Activated CD8-positive, alpha-beta T cell treated with anti-CD3 and anti-CD28 coated beads for 36 hours (primary cell): Measurements from ENCODE around the gene LY86. TPM values are rescaled to one million over a fixed set of nuclear protein-coding genes. Genes with fewer than 3 reads are reported as not detected.

Experiments used
- ATAC-seq: fragments of 200-7000 bp; cut with Tn5 transposase; one replicate; pipeline ENCODE4 v1.10.0; 2021; ENCODE audit warnings: mild to moderate bottlenecking, moderate library complexity
- CTCF ChIA-PET: fragments of 350-600 bp; sonication (Branson Sonifier 250); formaldehyde crosslinking; loops from one replicate; lab custom pipeline; 2021; ENCODE audit warnings: antibody characterized with exemption; lab: Charles Lee
- POLR2A ChIA-PET: fragments of 350-600 bp; sonication (Branson Sonifier 250); formaldehyde crosslinking; loops from one replicate; lab custom pipeline; 2021; ENCODE audit warnings: antibody characterized with exemption; lab: Charles Lee
- DNase-seq: peaks from one replicate; pipeline ENCODE4 v3.0.0-alpha.2; 2020
- H3K27ac Mint-ChIP-seq: one replicate; pipeline ENCODE4 v1.8.0; 2021; ENCODE audit warnings: mild to moderate bottlenecking, mixed read lengths
- H3K27me3 Mint-ChIP-seq: one replicate; pipeline ENCODE4 v1.8.0; 2021; ENCODE audit warnings: mixed read lengths
- H3K36me3 Mint-ChIP-seq: one replicate; pipeline ENCODE4 v1.8.0; 2021; ENCODE audit warnings: low read depth, mixed read lengths
- H3K4me1 Mint-ChIP-seq: one replicate; pipeline ENCODE4 v1.8.0; 2021; ENCODE audit warnings: low read depth, mixed read lengths
- H3K4me3 Mint-ChIP-seq: one replicate; pipeline ENCODE4 v1.8.0; 2021; ENCODE audit warnings: mild to moderate bottlenecking, moderate library complexity, mixed read lengths
- H3K9me3 Mint-ChIP-seq: one replicate; pipeline ENCODE4 v1.8.0; 2021; ENCODE audit warnings: mixed read lengths
- CTCF ChIP-seq: fragments of 200-600 bp; IDR thresholded peaks from one replicate; pipeline ENCODE4 v1.8.0; 2022; ENCODE audit warnings: antibody characterized with exemption, mild to moderate bottlenecking
- intact Hi-C: fragments of 100-400 bp; cut with micrococcal nuclease; formaldehyde crosslinking; loops from one replicate; pipeline ENCODE4 v1.10.0; 2022
- total RNA-seq, 2 experiments: library from RNA; stranded (reverse); gene quantifications; one replicate each; pipeline ENCODE4 v1.2.3, GENCODE V29; 2021

Gene LY86
- total RNA-seq, 2 experiments from 2014 or later, result 0.32 TPM; not detected in 1

GRCh38 chr6:6560909-6561308 is 27.6 kb upstream of the LY86 start:
- H3K9me3 Mint-ChIP-seq, result peaks cover 3% of the 10 kb centered on the region
- peaks cover 46% of the 10 kb centered on the region for H3K4me1 Mint-ChIP-seq
- intact Hi-C loops, result loop anchor here (5.0 kb wide), 1 partner anchor 96 kb away; no protein-coding TSS in a partner anchor
- POLR2A ChIA-PET, result no interaction called here
- no peak overlapping the region for H3K4me3 Mint-ChIP-seq
- CTCF ChIA-PET, result interaction anchor here (0.9 kb wide), 1 partner anchor 14 kb away, joined by 3 read pairs; no protein-coding TSS in a partner anchor
- H3K27ac Mint-ChIP-seq, result no peak overlapping the region
- DNase-seq, result no peak
- H3K27me3 Mint-ChIP-seq, result no peaks in the 10 kb centered on the region
- no peak for TF ChIP-seq CTCF
- H3K36me3 Mint-ChIP-seq, result no peaks in the 10 kb centered on the region
- ATAC-seq, result no peak

GRCh38 chr6:6564154-6564553 is 24.4 kb upstream of the LY86 start:
- peak; percentile 39 for DNase-seq
- Mint-ChIP-seq H3K4me3 (no peak overlapping the region), H3K27me3 (peaks cover 2% of the 10 kb centered on the region), H3K27ac (no peak overlapping the region), H3K9me3 (peaks cover 3% of the 10 kb centered on the region), H3K36me3 (no peaks in the 10 kb centered on the region), H3K4me1 (peaks cover 27% of the 10 kb centered on the region)
- ATAC-seq, result peak; percentile 10
- ChIA-PET POLR2A (no interaction called here), CTCF (interaction anchor here (1.0 kb wide), 1 partner anchor 29 kb away, joined by 4 read pairs; no protein-coding TSS in a partner anchor)
- no peak for TF ChIP-seq CTCF
- intact Hi-C loops, result loop anchor here (5.0 kb wide), 1 partner anchor 93 kb away; no protein-coding TSS in a partner anchor

GRCh38 chr6:6565069-6565468 is 23.5 kb upstream of the LY86 start:
- Mint-ChIP-seq H3K4me1 (peaks cover 20% of the 10 kb centered on the region), H3K36me3 (no peaks in the 10 kb centered on the region), H3K4me3 (no peak overlapping the region), H3K27ac (no peak overlapping the region), H3K27me3 (peaks cover 2% of the 10 kb centered on the region), H3K9me3 (peaks cover 3% of the 10 kb centered on the region)
- ChIA-PET CTCF (no interaction called here), POLR2A (interaction anchor here (0.5 kb wide), 1 partner anchor 316 kb away, joined by 3 read pairs; no protein-coding TSS in a partner anchor)
- ATAC-seq (no peak), DNase-seq (no peak)
- no peak for TF ChIP-seq CTCF
- intact Hi-C loops, result no loop called here

GRCh38 chr6:6565488-6565887 is 23.0 kb upstream of the LY86 start:
- ChIA-PET CTCF (no interaction called here), POLR2A (no interaction called here)
- H3K4me1 Mint-ChIP-seq, result peaks cover 16% of the 10 kb centered on the region
- ATAC-seq (no peak), DNase-seq (no peak)
- H3K4me3 Mint-ChIP-seq, result no peak overlapping the region
- TF ChIP-seq CTCF, result no peak
- H3K9me3 Mint-ChIP-seq, result peaks cover 3% of the 10 kb centered on the region
- intact Hi-C loops, result no loop called here
- no peak overlapping the region for H3K27ac Mint-ChIP-seq
- H3K36me3 Mint-ChIP-seq, result no peaks in the 10 kb centered on the region
- peaks cover 2% of the 10 kb centered on the region for H3K27me3 Mint-ChIP-seq

- POLR2A ChIA-PET, result no interaction called here
- Mint-ChIP-seq H3K27ac (no peak overlapping the region), H3K4me1 (peaks cover 11% of the 10 kb centered on the region), H3K27me3 (peaks cover 2% of the 10 kb centered on the region), H3K36me3 (no peaks in the 10 kb centered on the region), H3K9me3 (peaks cover 3% of the 10 kb centered on the region), H3K4me3 (no peak overlapping the region)
- DNase-seq, result no peak
- CTCF ChIA-PET, result no interaction called here
- no peak for TF ChIP-seq CTCF
- no peak for ATAC-seq
- intact Hi-C loops, result no loop called here
Observed at GRCh38 chr6:6566766-6567165, 21.8 kb upstream of the LY86 start.
